A673 (cell line): ENCODE measurements around the gene LILRB1. TPM values are rescaled to one million over a fixed set of nuclear protein-coding genes. Genes with fewer than 3 reads are reported as not detected.
"Not testable (repeated sequence)": the region's sequence is repeated elsewhere in the genome, so short reads cannot be mapped to it uniquely, and the experiment has no call there.

Source experiments
- Bru-seq: library from RNA; stranded (reverse); fragments of 400-500 nt; gene quantifications from one replicate; lab custom pipeline; 2021; lab: Mats Ljungman, UMichigan
- BruChase-seq, 2 experiments: library from RNA; stranded (reverse); fragments of 400-500 nt; gene quantifications; one replicate each; lab custom pipeline; 2021; lab: Mats Ljungman, UMichigan
- BruUV-seq: library from RNA; stranded (reverse); fragments of 400-500 nt; replicated peaks from 2 replicates; lab custom pipeline; 2021; lab: Mats Ljungman, UMichigan
- CTCF ChIA-PET: fragments of 300-600 bp; sonication (Branson Sonifier 250); formaldehyde crosslinking; loops from one replicate; lab custom pipeline; 2022; ENCODE audit warnings: antibody characterized with exemption; lab: Charles Lee
- POLR2A ChIA-PET: fragments of 300-600 bp; sonication (Branson Sonifier 250); formaldehyde crosslinking; loops from one replicate; lab custom pipeline; 2022; ENCODE audit warnings: antibody characterized with exemption; ENCODE audit not compliant: low non-redundant PET; lab: Charles Lee
- DNase-seq: peaks from one replicate; pipeline ENCODE4 v3.0.0-alpha.2; 2015; ENCODE audit warnings: low spot score
- H3K27ac ChIP-seq: fragments of 200-600 bp; sonication (generic); 2 replicates; pipeline ENCODE4 v1.5.1; 2016; ENCODE audit warnings: mixed run types, low read depth, mild to moderate bottlenecking, mixed read lengths, antibody characterized with exemption, low read length; ENCODE audit not compliant: poor library complexity, severe bottlenecking
- H3K27me3 ChIP-seq: fragments of 200-600 bp; sonication (generic); replicated peaks from 2 replicates; pipeline ENCODE4 v1.6.1; 2017; ENCODE audit warnings: mixed run types, low read depth, mild to moderate bottlenecking, mixed read lengths, antibody characterized with exemption, low read length; ENCODE audit not compliant: insufficient read depth, poor library complexity
- H3K36me3 ChIP-seq: fragments of 200-600 bp; sonication (generic); 2 replicates; pipeline ENCODE4 v1.6.1; 2016; ENCODE audit warnings: mixed run types, mild to moderate bottlenecking, mixed read lengths, antibody characterized with exemption, low read length; ENCODE audit not compliant: insufficient read depth, poor library complexity, severe bottlenecking
- H3K4me1 ChIP-seq: fragments of 200-600 bp; sonication (generic); 2 replicates; pipeline ENCODE4 v1.6.1; 2017; ENCODE audit warnings: mixed run types, mild to moderate bottlenecking, mixed read lengths, antibody characterized with exemption, low read length; ENCODE audit not compliant: insufficient read depth, poor library complexity, severe bottlenecking
- H3K4me3 ChIP-seq: fragments of 200-600 bp; sonication (generic); 2 replicates; pipeline ENCODE4 v1.5.1; 2016; ENCODE audit warnings: low read depth, mixed run types, mild to moderate bottlenecking, mixed read lengths, low read length; ENCODE audit not compliant: poor library complexity, severe bottlenecking
- H3K9me3 ChIP-seq: fragments of 200-600 bp; sonication (generic); 2 replicates; pipeline ENCODE4 v1.6.1; 2016; ENCODE audit warnings: mixed run types, low read depth, mild to moderate bottlenecking, mixed read lengths, antibody characterized with exemption, low read length; ENCODE audit not compliant: poor library complexity, severe bottlenecking
- CTCF ChIP-seq: fragments of 300-800, 200-600 bp; sonication (generic); conservative IDR thresholded peaks from 2 replicates; pipeline ENCODE4 v1.5.1; 2017; ENCODE audit warnings: low read depth, mild to moderate bottlenecking, antibody characterized with exemption, low read length, moderate library complexity, mixed read lengths
- EZH2 ChIP-seq: fragments of 200-600 bp; sonication (generic); IDR thresholded peaks from 2 replicates; pipeline ENCODE4 v1.6.1; 2017; ENCODE audit warnings: borderline replicate concordance, low read depth, mild to moderate bottlenecking, mixed read lengths, antibody characterized with exemption, low read length; ENCODE audit not compliant: poor library complexity, severe bottlenecking
- intact Hi-C: fragments of 100-400 bp; cut with micrococcal nuclease; formaldehyde crosslinking; loops from one replicate; pipeline ENCODE4 v1.10.0; 2022; ENCODE audit not compliant: unreplicated experiment
- long read RNA-seq: library from polyadenylated mRNA; stranded (forward); transcript quantifications from one replicate; pipeline ENCODE4 v2.0.0, GENCODE V29; 2022
- total RNA-seq: library from RNA; stranded (reverse); gene quantifications from 2 replicates; pipeline ENCODE4 v1.2.3, GENCODE V29; 2021

LILRB1 gene
- not detected in 2 replicates for total RNA-seq
- not detected for Bru-seq, nascent RNA
- not detected for BruChase-seq, experiment 1, labeled RNA remaining after a 2-hour chase
- BruChase-seq, experiment 2, labeled RNA remaining after a 6-hour chase = not detected
- long read RNA-seq = 0 reads

- intact Hi-C loops, DNase-seq, POLR2A ChIA-PET, H3K36me3 ChIP-seq, H3K4me3 ChIP-seq, H3K27ac ChIP-seq, H3K4me1 ChIP-seq, CTCF ChIA-PET, BruUV-seq, H3K9me3 ChIP-seq: not testable (repeated sequence)
- peaks cover 36% of the 10 kb centered on the region for H3K27me3 ChIP-seq
Observed at GRCh38 chr19:54630262-54630661, at the start of gene LILRB1. TSS of gene LILRB1 (plus strand) at chr19:54630484. CDS start at chr19:54631074, 590 bp downstream.

DNA sequence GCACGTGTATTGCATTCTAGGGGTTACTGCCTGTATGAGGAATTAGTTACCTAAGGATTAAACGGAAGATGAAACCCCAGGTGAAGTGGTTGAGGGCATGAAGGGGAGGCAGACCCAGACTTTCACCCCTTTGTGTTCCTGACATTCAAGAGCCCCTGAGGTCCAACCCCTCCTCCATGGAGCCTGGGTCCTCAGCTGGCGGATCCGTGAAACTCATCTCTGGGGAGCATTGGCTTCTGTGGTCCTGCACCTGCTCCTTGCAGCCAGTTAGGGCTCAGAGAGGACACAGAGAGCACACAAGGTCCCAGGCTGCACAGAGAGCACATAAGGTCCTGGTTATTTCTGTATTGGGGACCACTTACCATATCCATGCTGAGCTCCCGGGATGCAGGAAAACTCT is 43.9 kb upstream of the LILRB1 start:
- intact Hi-C loops = no loop called here
- POLR2A ChIA-PET = no interaction called here
- no peaks in the 10 kb centered on the region for H3K9me3 ChIP-seq
- H3K27me3 ChIP-seq = peaks cover 26% of the 10 kb centered on the region
- CTCF ChIA-PET = no interaction called here
- no peaks in the 10 kb centered on the region for H3K4me1 ChIP-seq
- no peak overlapping the region for H3K27ac ChIP-seq
- TF ChIP-seq EZH2 (no peak), CTCF (no peak)
- no peaks in the 10 kb centered on the region for H3K36me3 ChIP-seq
- H3K4me3 ChIP-seq = no peak overlapping the region
- BruUV-seq = no TSS peak
- DNase-seq = no peak

DNA sequence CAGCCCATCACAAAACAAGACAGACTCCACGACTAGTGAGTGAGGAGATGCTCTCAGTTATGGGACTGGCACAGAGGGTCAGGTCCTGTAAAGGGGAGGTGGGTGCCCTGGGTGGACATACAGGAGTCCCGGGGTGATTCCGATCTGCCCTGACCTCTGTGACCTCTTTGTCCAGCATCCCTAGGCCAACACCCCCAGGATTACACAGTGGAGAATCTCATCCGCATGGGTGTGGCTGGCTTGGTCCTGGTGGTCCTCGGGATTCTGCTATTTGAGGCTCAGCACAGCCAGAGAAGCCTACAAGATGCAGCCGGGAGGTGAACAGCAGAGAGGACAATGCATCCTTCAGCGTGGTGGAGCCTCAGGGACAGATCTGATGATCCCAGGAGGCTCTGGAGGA is 43.3 kb upstream of the LILRB1 start:
- BruUV-seq = no TSS peak

GRCh38 chr19:54593445-54593844 is 36.8 kb upstream of the LILRB1 start, which contains the start of gene LILRA1:
TSS of gene LILRA1 (plus strand) at chr19:54593632. CDS start at chr19:54594245, 613 bp downstream.
- CTCF ChIA-PET, POLR2A ChIA-PET, BruUV-seq: not testable (repeated sequence)

More for the DNA sequence above, 43.3 kb upstream of the LILRB1 start:
- H3K4me1 ChIP-seq = no peaks in the 10 kb centered on the region
- peaks cover 26% of the 10 kb centered on the region for H3K27me3 ChIP-seq
- H3K9me3 ChIP-seq = no peaks in the 10 kb centered on the region
- no peaks in the 10 kb centered on the region for H3K36me3 ChIP-seq
- ChIA-PET CTCF (no interaction called here), POLR2A (no interaction called here)
- DNase-seq = no peak
- TF ChIP-seq EZH2 (no peak), CTCF (no peak)
- intact Hi-C loops = no loop called here
- no peak overlapping the region for H3K27ac ChIP-seq
- no peak overlapping the region for H3K4me3 ChIP-seq

GRCh38 chr19:54593931-54594626 is 36.2 kb upstream of the LILRB1 start:
- H3K27ac ChIP-seq, POLR2A ChIA-PET, H3K4me3 ChIP-seq, H3K4me1 ChIP-seq, H3K36me3 ChIP-seq, intact Hi-C loops, DNase-seq, BruUV-seq, H3K9me3 ChIP-seq: not testable (repeated sequence)
- peaks cover 35% of the 10 kb centered on the region for H3K27me3 ChIP-seq
- CTCF ChIA-PET = interaction anchor here (0.8 kb wide), 1 partner anchor 68 kb away, joined by 3 read pairs; no protein-coding TSS in a partner anchor

More at GRCh38 chr19:54593445-54593844, 36.8 kb upstream of the LILRB1 start, which contains the start of gene LILRA1:
- H3K9me3 ChIP-seq, H3K27ac ChIP-seq, H3K36me3 ChIP-seq, H3K4me1 ChIP-seq, intact Hi-C loops, H3K4me3 ChIP-seq, DNase-seq: not testable (repeated sequence)
- H3K27me3 ChIP-seq = peaks cover 35% of the 10 kb centered on the region
